GM12891 (cell line): Measurements from ENCODE around the gene LOXL3.

Source experiments
- POLR2A ChIP-seq: IDR thresholded peaks from 2 replicates; pipeline ENCODE4 v1.6.1; 2011; ENCODE audit warnings: low read depth, low read length, control low read depth
- POLR2AphosphoS5 ChIP-seq: IDR thresholded peaks from 2 replicates; pipeline ENCODE4 v1.6.1; 2011; ENCODE audit warnings: low read depth, low read length, control low read depth
- SPI1 ChIP-seq: IDR thresholded peaks from 2 replicates; pipeline ENCODE4 v1.6.1; 2011; ENCODE audit warnings: low read depth, low read length, control low read depth
- TAF1 ChIP-seq: IDR thresholded peaks from 2 replicates; pipeline ENCODE4 v1.6.1; 2011; ENCODE audit warnings: low read depth, low read length, control low read depth

DNA sequence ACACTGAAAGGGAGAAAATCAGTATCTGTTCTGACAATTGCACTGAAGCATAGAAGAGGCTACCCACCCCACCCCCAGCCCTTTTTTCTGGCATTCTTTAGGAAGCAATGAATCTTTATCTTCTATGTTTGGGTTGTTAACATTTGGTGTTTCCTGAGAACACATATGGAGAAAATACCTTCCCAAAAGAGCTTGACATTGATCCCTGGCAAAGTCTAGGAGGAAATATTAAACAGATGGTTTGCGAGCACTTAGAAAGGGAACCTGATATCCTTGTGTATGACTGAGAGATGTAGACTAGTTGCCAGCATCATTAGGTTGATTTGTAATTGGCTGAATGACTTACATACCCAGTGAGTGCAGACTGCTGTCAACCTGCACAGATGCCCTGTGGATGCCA, 43.7 kb upstream of the LOXL3 start:
- no peak for TF ChIP-seq POLR2AphosphoS5
- TF ChIP-seq POLR2A, result no peak
- no peak for TF ChIP-seq TAF1
- no peak for TF ChIP-seq SPI1
